HepG2 (cell line): Measurements from ENCODE around the gene TRMU. TPM values are rescaled to one million over a fixed set of nuclear protein-coding genes. Genes with fewer than 3 reads are reported as not detected.

Experiments
- AGO1 ChIP-seq: fragments of 200-400 bp; formaldehyde crosslinking; IDR thresholded peaks from 2 replicates; pipeline ENCODE4 v1.6.1; 2017; ENCODE audit warnings: mild to moderate bottlenecking, low read depth, low read length, moderate library complexity; ENCODE audit not compliant: poor library complexity, severe bottlenecking
- HDAC6 ChIP-seq: fragments of 200-600 bp; sonication (generic); IDR thresholded peaks from 2 replicates; pipeline ENCODE4 v1.7.0; 2017; ENCODE audit warnings: mild to moderate bottlenecking, antibody characterized with exemption, low read length, low read depth
- JDP2 ChIP-seq: sonication (generic); formaldehyde crosslinking; IDR thresholded peaks from 2 replicates; pipeline ENCODE4 v1.8.1; 2022; ENCODE audit warnings: missing genetic modification reagents, borderline replicate concordance
- KDM2A ChIP-seq: sonication (generic); formaldehyde crosslinking; IDR thresholded peaks from 2 replicates; pipeline ENCODE4 v1.4.0; 2020; ENCODE audit warnings: low read depth, missing genetic modification reagents, borderline replicate concordance
- MEIS1 ChIP-seq: sonication (generic); formaldehyde crosslinking; IDR thresholded peaks from 2 replicates; pipeline ENCODE4 v1.9.0; 2021; ENCODE audit warnings: mild to moderate bottlenecking, missing genetic modification reagents, moderate library complexity, borderline replicate concordance
- MEIS2 ChIP-seq: sonication (generic); formaldehyde crosslinking; IDR thresholded peaks from 2 replicates; pipeline ENCODE4 v1.9.0; 2021; ENCODE audit warnings: mild to moderate bottlenecking, missing genetic modification reagents
- PPARG ChIP-seq: conservative IDR thresholded peaks from 2 replicates; pipeline ENCODE4 v1.6.1; 2016; ENCODE audit warnings: missing biosample characterization, missing genetic modification reagents
- SRF ChIP-seq: IDR thresholded peaks from 2 replicates; pipeline ENCODE4 v1.6.1; 2011; ENCODE audit warnings: mild to moderate bottlenecking, low read depth, low read length, moderate library complexity
- TAF1 ChIP-seq: sonication (generic); formaldehyde crosslinking; IDR thresholded peaks from 2 replicates; pipeline ENCODE4 v1.4.0; 2020; ENCODE audit warnings: missing genetic modification reagents
- TBP ChIP-seq: sonication (generic); formaldehyde crosslinking; IDR thresholded peaks from 2 replicates; pipeline ENCODE4 v1.5.0; 2020; ENCODE audit warnings: missing genetic modification reagents
- TEAD3 ChIP-seq: optimal IDR thresholded peaks from 2 replicates; pipeline ENCODE3; 2016; ENCODE audit warnings: borderline replicate concordance
- TMF1 ChIP-seq: sonication (generic); formaldehyde crosslinking; IDR thresholded peaks from 2 replicates; pipeline ENCODE4 v1.8.1; 2022; ENCODE audit warnings: low read depth, missing genetic modification reagents
- ZBTB20 ChIP-seq: sonication (generic); formaldehyde crosslinking; IDR thresholded peaks from 2 replicates; pipeline ENCODE4 v1.8.1; 2023; ENCODE audit warnings: missing genetic modification reagents, low read depth, mild to moderate bottlenecking, borderline replicate concordance
- ZNF101 ChIP-seq: sonication (generic); formaldehyde crosslinking; IDR thresholded peaks from 2 replicates; pipeline ENCODE4 v1.4.0; 2020; ENCODE audit warnings: mild to moderate bottlenecking, low read depth, missing genetic modification reagents, borderline replicate concordance
- ZNF251 ChIP-seq: sonication (generic); formaldehyde crosslinking; IDR thresholded peaks from 2 replicates; pipeline ENCODE4 v1.9.0; 2021; ENCODE audit warnings: mild to moderate bottlenecking, missing genetic modification reagents
- ZNF431 ChIP-seq: sonication (generic); formaldehyde crosslinking; IDR thresholded peaks from 2 replicates; pipeline ENCODE4 v1.9.0; 2022; ENCODE audit warnings: missing genetic modification reagents, low read depth, mild to moderate bottlenecking, borderline replicate concordance
- ZNF761 ChIP-seq: sonication (generic); formaldehyde crosslinking; conservative IDR thresholded peaks from 2 replicates; pipeline ENCODE4 v1.4.0; 2020; ENCODE audit warnings: mild to moderate bottlenecking, missing genetic modification reagents
- polyA plus RNA-seq, 8 experiments: library from polyadenylated mRNA; depleted of rRNA in 3 of 8; stranded (reverse) in 7 of 8; unstranded in 1 of 8; fragments of >200 nt; fragmentation: Illumina TruSeq in 4 of 8; extraction: Trizol in 4 of 8; gene quantifications; 2 replicates each; pipeline versions ENCODE4 v1.2.1 to v1.2.3, GENCODE V29; 2011 to 2016; ENCODE audit warnings: low read depth in 4 of 8, missing spikeins in 1 of 8, mixed read lengths in 1 of 8; ENCODE audit not compliant: insufficient read depth in 1 of 8
- total RNA-seq, 5 experiments: library from RNA; depleted of rRNA; stranded (reverse); fragments of >200 nt; fragmentation: Illumina TruSeq; extraction: Trizol; gene quantifications; 2 replicates each; pipeline ENCODE4 v1.2.3, GENCODE V29; 2016; ENCODE audit warnings: low read depth in 1 of 5
- TF ChIP-seq, protein P1 (sequence below): fragments of 450-650 bp; IDR thresholded peaks from 2 replicates; pipeline ENCODE4 v1.6.1; 2017
- TF ChIP-seq, protein P2 (sequence below): sonication (generic); formaldehyde crosslinking; IDR thresholded peaks from 2 replicates; pipeline ENCODE4 v1.4.0; 2020; ENCODE audit warnings: mild to moderate bottlenecking, missing genetic modification reagents
- TF ChIP-seq, protein P3 (sequence below): fragments of 450-650 bp; IDR thresholded peaks from 2 replicates; pipeline ENCODE4 v1.6.1; 2016
- TF ChIP-seq, protein P4 (sequence below): sonication (generic); formaldehyde crosslinking; IDR thresholded peaks from 2 replicates; pipeline ENCODE4 v1.5.0; 2020; ENCODE audit warnings: missing genetic modification reagents
- TF ChIP-seq, protein P5 (sequence below): sonication (generic); formaldehyde crosslinking; conservative IDR thresholded peaks from 2 replicates; pipeline ENCODE4 v1.8.0; 2022; ENCODE audit warnings: low read depth, missing genetic modification reagents

The TRMU gene
- total and polyA plus RNA-seq, 2 of the 13 experiments (the other 11 are each of a cell fraction or from before 2014, with no cell fraction given): 31.0 to 50.2 TPM

DNA sequence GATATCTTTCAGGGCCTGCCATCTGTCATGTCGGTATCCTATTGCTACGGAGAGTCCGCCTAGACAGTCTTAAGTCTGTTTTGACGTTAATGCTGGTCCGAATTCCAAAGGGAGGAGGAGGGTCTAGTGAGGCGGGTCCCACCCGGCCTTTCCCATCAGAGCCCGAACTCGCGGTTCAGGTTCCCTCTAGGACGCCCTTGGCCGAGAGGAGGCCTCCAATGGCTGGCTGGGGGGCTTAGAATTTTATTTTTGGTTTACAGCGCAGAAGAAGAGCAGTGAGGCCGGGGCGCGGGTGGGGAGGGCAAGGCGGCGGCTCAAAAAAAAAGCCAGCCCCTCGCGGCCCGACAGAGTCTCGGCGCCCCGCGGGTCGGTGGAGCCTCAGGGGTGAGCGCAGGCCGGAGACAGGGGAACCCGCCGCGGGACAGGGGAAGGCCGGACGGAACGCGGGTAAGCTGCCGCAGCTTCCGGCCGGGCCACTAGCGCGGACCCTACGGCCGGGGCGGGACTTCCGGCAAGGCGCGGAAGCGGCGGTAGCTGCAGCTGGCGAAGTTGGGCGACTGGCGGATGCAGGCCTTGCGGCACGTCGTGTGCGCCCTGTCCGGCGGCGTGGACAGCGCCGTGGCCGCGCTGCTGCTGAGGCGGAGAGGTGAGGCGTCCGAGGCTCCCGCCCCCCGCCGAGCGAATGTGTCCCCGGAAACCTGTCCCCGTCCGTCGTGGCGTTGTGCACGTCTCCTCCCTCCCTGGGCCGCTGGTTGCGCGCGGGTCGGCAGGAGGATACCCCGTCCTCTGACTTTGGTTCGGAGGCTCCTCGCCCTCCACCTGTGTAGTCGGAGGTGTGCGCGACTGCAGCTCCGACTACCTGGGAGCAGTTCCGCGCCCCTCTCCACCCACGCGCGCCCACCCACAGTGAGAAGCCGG, at the start of gene TRMU (continued):
- TF ChIP-seq, protein P1, sequence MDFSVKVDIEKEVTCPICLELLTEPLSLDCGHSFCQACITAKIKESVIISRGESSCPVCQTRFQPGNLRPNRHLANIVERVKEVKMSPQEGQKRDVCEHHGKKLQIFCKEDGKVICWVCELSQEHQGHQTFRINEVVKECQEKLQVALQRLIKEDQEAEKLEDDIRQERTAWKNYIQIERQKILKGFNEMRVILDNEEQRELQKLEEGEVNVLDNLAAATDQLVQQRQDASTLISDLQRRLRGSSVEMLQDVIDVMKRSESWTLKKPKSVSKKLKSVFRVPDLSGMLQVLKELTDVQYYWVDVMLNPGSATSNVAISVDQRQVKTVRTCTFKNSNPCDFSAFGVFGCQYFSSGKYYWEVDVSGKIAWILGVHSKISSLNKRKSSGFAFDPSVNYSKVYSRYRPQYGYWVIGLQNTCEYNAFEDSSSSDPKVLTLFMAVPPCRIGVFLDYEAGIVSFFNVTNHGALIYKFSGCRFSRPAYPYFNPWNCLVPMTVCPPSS: no peak
- peak; percentile 98 for TF ChIP-seq KDM2A
- no peak for TF ChIP-seq ZBTB20 (CRISPR knock-in tag)
- peak; percentile 70; the same call in 1 of the 2 replicates for TF ChIP-seq PPARG (CRISPR knock-in tag)
- 0 out of 2 replicates have a peak, but pooled peaks have one; percentile 40 for TF ChIP-seq SRF
- peak; percentile 80 for TF ChIP-seq TEAD3
- no peak for TF ChIP-seq HDAC6
- peak; percentile 81; the same call in 1 of the 2 replicates for TF ChIP-seq MEIS1
- TF ChIP-seq ZNF431: peak; percentile 74; the same call in 1 of the 2 replicates
- TF ChIP-seq AGO1: peak; percentile 28
- 0 out of 2 replicates have a peak, but pooled peaks have one; percentile 44 for TF ChIP-seq TBP (CRISPR knock-in tag)
- TF ChIP-seq MEIS2: peak; percentile 87
- TF ChIP-seq ZNF761 (CRISPR knock-in tag): peak; percentile 80
- TF ChIP-seq TAF1: peak; percentile 95
- TF ChIP-seq, protein P2, sequence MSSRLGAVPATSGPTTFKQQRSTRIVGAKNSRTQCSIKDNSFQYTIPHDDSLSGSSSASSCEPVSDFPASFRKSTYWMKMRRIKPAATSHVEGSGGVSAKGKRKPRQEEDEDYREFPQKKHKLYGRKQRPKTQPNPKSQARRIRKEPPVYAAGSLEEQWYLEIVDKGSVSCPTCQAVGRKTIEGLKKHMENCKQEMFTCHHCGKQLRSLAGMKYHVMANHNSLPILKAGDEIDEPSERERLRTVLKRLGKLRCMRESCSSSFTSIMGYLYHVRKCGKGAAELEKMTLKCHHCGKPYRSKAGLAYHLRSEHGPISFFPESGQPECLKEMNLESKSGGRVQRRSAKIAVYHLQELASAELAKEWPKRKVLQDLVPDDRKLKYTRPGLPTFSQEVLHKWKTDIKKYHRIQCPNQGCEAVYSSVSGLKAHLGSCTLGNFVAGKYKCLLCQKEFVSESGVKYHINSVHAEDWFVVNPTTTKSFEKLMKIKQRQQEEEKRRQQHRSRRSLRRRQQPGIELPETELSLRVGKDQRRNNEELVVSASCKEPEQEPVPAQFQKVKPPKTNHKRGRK (CRISPR knock-in tag): no peak
- TF ChIP-seq ZNF251: no peak
- TF ChIP-seq TMF1 (CRISPR knock-in tag): no peak
- TF ChIP-seq, protein P3, sequence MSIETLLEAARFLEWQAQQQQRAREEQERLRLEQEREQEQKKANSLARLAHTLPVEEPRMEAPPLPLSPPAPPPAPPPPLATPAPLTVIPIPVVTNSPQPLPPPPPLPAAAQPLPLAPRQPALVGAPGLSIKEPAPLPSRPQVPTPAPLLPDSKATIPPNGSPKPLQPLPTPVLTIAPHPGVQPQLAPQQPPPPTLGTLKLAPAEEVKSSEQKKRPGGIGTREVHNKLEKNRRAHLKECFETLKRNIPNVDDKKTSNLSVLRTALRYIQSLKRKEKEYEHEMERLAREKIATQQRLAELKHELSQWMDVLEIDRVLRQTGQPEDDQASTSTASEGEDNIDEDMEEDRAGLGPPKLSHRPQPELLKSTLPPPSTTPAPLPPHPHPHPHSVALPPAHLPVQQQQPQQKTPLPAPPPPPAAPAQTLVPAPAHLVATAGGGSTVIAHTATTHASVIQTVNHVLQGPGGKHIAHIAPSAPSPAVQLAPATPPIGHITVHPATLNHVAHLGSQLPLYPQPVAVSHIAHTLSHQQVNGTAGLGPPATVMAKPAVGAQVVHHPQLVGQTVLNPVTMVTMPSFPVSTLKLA: no peak
- TF ChIP-seq ZNF101 (CRISPR knock-in tag): no peak
- no peak; the same call in 1 of the 2 replicates for TF ChIP-seq JDP2 (CRISPR knock-in tag)
- TF ChIP-seq, protein P4, sequence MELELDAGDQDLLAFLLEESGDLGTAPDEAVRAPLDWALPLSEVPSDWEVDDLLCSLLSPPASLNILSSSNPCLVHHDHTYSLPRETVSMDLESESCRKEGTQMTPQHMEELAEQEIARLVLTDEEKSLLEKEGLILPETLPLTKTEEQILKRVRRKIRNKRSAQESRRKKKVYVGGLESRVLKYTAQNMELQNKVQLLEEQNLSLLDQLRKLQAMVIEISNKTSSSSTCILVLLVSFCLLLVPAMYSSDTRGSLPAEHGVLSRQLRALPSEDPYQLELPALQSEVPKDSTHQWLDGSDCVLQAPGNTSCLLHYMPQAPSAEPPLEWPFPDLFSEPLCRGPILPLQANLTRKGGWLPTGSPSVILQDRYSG (CRISPR knock-in tag): peak; percentile 84; the same call in 1 of the 2 replicates
- TF ChIP-seq, protein P5, sequence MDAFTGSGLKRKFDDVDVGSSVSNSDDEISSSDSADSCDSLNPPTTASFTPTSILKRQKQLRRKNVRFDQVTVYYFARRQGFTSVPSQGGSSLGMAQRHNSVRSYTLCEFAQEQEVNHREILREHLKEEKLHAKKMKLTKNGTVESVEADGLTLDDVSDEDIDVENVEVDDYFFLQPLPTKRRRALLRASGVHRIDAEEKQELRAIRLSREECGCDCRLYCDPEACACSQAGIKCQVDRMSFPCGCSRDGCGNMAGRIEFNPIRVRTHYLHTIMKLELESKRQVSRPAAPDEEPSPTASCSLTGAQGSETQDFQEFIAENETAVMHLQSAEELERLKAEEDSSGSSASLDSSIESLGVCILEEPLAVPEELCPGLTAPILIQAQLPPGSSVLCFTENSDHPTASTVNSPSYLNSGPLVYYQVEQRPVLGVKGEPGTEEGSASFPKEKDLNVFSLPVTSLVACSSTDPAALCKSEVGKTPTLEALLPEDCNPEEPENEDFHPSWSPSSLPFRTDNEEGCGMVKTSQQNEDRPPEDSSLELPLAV (CRISPR knock-in tag): no peak
